HG02588 (cell line): ENCODE measurements around the gene EVA1A.

Experiments used
- ATAC-seq: cut with Tn5 transposase; IDR thresholded peaks from one replicate; pipeline ENCODE4 v1.9.1; 2021; ENCODE audit warnings: mild to moderate bottlenecking, moderate library complexity; ENCODE audit not compliant: unreplicated experiment

Gene EVA1A

DNA sequence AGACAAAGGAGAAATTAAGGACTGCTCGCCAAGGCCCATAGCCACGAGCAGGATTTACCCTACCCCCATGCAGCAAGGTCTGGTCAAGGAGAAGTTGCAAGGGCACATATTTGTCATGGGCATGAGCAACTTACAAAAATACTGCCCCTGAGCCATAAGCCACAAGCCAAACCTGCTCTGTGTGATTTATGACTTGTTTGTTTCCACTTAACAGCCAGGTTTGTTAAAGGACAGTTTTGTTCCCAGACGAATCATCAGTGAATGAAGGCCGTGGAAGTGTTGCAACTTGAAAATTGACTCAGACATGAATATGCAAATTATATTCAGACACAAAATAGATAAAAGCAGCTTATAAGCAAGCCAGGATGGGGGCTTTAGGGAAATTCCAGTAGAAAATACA, 31.3 kb upstream of the EVA1A start:
- no peak for ATAC-seq

- ATAC-seq: no peak
Measured at GRCh38 chr2:75589391-75590105, 28.8 kb upstream of the EVA1A start.

GRCh38 chr2:75587954-75588587, 27.3 kb upstream of the EVA1A start:
- no peak for ATAC-seq

GRCh38 chr2:75586971-75587370, 26.2 kb upstream of the EVA1A start:
- ATAC-seq: no peak

DNA sequence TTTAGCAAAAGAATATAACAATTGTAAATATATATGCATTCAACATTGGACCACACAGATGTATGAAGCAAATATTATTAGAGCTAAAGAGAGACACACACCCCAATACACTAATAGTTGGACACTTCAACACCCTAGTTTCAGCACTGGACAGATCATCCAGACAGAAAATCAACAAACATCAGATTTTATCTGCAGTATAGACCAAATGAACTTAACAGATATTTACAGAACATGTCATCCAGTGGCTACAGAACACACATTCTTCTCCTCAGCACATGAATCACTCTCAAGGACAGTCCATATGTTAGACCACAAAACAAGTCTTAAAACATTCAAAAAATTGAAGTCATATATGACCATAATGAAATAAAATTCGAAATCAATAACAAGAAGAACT, 22.1 kb upstream of the EVA1A start:
- no peak for ATAC-seq

GRCh38 chr2:75580606-75581005, 19.9 kb upstream of the EVA1A start:
- no peak for ATAC-seq

DNA sequence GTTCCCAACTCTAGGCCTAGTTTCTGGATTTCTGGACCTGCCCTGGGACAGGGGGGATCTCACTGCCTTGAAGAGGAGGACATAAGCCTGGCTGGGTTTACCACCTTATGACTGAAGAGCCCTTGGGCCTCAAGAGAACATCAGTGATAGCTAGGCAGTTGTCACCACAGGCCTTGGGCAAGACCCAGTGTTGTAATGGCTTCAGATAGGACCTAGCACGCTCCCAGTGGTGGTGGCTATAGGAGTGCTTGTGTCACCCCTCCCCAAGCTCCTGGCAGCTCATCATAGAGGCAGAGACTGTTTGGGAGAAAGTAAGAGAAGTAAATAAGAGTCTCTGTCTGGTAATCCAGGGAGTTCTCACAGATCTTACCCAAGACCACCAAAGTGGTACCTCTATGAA, 19.4 kb upstream of the EVA1A start:
- ATAC-seq: no peak

DNA sequence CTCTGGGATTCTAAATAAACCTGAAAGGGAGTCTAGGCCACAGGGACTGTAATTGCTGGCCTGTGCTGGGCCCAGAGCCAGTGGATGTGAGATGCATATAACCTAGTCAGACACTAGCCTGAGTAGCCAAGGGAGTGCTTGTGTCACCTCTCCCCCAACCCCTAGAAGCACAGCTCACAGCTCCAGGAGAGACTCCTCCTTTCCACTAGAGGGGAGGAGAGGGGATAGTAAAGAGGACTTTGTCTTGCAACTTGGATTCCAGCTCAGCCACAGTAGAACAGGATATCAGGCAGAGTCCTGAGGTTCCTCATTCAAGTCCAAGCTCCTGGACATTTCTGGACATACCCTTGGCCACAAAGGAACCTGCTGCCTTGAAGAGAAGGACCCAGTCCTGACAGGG, 18.4 kb upstream of the EVA1A start:
- no peak for ATAC-seq

- ATAC-seq: no peak
Measured at GRCh38 chr2:75577280-75577679, 16.5 kb upstream of the EVA1A start.

GRCh38 chr2:75574106-75574505, 13.4 kb upstream of the EVA1A start:
- no peak for ATAC-seq

DNA sequence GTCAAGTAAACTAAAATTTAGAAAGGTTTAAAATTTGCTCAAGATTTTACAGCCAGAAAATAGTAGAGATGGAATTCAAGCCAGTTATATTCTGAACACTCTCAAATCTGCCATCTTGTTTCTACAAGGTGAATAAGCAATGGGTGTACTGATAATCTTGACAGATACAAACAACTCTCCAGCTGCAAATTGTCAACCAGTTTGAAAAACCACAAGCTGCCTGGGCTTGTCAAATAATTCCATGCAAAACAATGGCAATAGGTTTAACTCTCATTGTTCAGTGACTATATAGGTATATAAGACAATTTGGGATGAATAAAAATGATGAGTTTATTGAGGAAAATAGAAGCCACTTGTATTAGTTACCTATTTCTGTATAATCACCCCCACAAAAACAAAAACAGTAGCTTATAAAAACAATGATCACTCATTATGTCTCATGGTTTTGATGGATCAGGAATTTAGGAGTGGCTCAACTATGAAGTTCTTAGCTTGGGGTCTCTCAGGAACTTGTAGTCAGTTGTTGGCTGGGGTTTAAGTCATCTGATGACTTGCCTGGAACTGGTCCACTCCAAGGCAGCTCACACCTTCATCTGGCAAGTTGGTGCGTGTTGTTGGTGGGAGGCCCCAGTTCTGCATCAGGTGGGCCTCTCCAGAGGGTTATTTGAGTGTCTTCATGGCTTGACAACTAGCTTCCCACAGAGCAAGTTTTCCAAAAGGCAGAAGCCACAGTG, 12.6 kb upstream of the EVA1A start:
- no peak for ATAC-seq

GRCh38 chr2:75571730-75572430, 11.1 kb upstream of the EVA1A start:
- no peak for ATAC-seq

DNA sequence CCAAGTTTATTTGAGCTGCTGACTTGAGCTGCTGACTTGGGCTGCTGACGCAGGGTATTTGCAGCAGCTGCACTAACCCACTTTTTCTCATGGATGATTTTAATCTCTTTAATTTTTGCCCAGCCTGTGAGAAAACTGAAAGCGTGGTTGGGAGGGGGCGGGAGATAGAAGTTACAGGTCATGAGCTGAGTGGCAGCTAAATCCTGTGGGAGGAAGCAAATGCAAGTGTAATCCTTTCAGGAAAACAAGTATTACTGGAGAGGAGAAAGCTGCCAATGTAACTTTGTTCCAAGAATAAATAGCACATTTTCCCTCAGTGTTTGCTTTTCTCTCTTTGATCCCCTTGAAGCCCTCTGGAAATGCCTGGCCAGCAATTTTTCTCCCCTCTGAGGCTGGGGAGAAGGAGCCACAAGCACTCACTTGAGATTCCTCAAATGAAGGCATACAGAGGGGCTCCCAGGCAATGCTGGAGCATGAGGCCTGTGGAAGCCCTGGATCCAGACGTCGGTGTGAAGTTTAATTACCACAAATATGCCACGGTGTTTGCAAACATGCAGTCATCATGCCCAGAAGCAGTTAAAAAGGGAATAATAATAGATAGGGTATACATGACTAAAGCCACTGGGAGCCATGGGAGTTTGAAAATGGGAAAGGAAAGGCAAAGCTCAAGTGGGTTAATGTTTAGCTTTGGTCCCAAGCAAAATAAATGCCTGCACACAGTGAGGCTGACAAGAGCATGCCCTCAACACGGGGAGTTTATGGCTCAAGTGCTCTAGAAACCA, 10.4 kb upstream of the EVA1A start:
- no peak for ATAC-seq

GRCh38 chr2:75570024-75570947, 9.5 kb upstream of the EVA1A start:
- no peak for ATAC-seq

GRCh38 chr2:75569546-75569945, 8.8 kb upstream of the EVA1A start:
- ATAC-seq: no peak

GRCh38 chr2:75568174-75568573, 7.4 kb upstream of the EVA1A start:
- ATAC-seq: no peak

GRCh38 chr2:75565472-75566462, 5.0 kb upstream of the EVA1A start:
- ATAC-seq: no peak

GRCh38 chr2:75564713-75565359, 4.1 kb upstream of the EVA1A start:
- no peak for ATAC-seq
